ENCODE measurements around the gene LRMDA. TPM values are rescaled to one million over a fixed set of nuclear protein-coding genes. Genes with fewer than 3 reads are reported as not detected.

LRMDA gene
- total and polyA plus RNA-seq, 2 of the 4 experiments (the other 2 are of a cell fraction), result 0.07 TPM; not detected in 1

GRCh38 chr10:75475460-75476182 lies 44.2 kb downstream of the LRMDA start:
- H4K91ac ChIP-seq (ENCODE audit: insufficient read depth, low read depth, low read length), result no peak overlapping the region
- no peak overlapping the region for H3K14ac ChIP-seq (replicated peaks; ENCODE audit: low read depth, low read length)
- dilution Hi-C loops (cut with HindIII; ENCODE audit: low sequenced_read_pairs, unreplicated experiment) (no loop called here), intact Hi-C loops (cut with micrococcal nuclease) (no loop called here), in situ Hi-C loops (cut with MboI; ENCODE audit: low sequenced_read_pairs) (no loop called here)
- H4K20me1 ChIP-seq (ENCODE audit: insufficient read depth, low read length), result no peaks in the 10 kb centered on the region
- H2AK5ac ChIP-seq (ENCODE audit: low read depth, low read length), result no peak overlapping the region
- no peaks in the 10 kb centered on the region for H3K4me1 ChIP-seq (ENCODE audit: control insufficient read depth, insufficient read depth, low read length)
- ChIA-PET CTCF (no interaction called here), POLR2A (ENCODE audit: unreplicated experiment) (no interaction called here)
- H2AFZ ChIP-seq (replicated peaks; ENCODE audit: low read length, poor library complexity), result no peak overlapping the region
- BruUV-seq (replicated peaks), result no TSS peak
- H3K4ac ChIP-seq (ENCODE audit: low read depth, low read length), result no peak overlapping the region
- no peak overlapping the region for H2AK9ac ChIP-seq (replicated peaks; ENCODE audit: low read depth, low read length, poor library complexity)
- H3K23ac ChIP-seq (ENCODE audit: low read depth, low read length), result no peak overlapping the region
- no peak overlapping the region for H4K8ac ChIP-seq (ENCODE audit: low read depth in 2 of 2, low read length in 2 of 2)
- no peak for ATAC-seq (ENCODE audit: low read depth)
- no peak overlapping the region for H2BK20ac ChIP-seq (ENCODE audit: low read depth, low read length)
- no peaks in the 10 kb centered on the region for H3K9me1 ChIP-seq (ENCODE audit: insufficient read depth, low read length)
- no peak overlapping the region for H3K18ac ChIP-seq (ENCODE audit: low read depth, low read length)
- H2BK120ac ChIP-seq (ENCODE audit: low read depth, low read length), result no peak overlapping the region
- H2BK5ac ChIP-seq (ENCODE audit: low read depth, low read length, poor library complexity, severe bottlenecking), result no peak overlapping the region
- no peak overlapping the region for H3K56ac ChIP-seq (ENCODE audit: extremely low read depth, insufficient read depth, low read length)
- no peak overlapping the region for H3K9ac ChIP-seq (ENCODE audit: low read depth, low read length)
- TF ChIP-seq BHLHE40 (IDR thresholded peaks at IDR 0.05; ENCODE audit: low read depth, low read length) (no peak), NFE2L2 (IDR thresholded peaks at IDR 0.05; ENCODE audit: low read depth, low read length) (no peak), RFX5 (IDR thresholded peaks at IDR 0.05; ENCODE audit: low read depth, low read length) (no peak), RAD21 (IDR thresholded peaks at IDR 0.05; ENCODE audit: low read length) (no peak), USF2 (IDR thresholded peaks at IDR 0.05; ENCODE audit: low read depth, low read length) (no peak), POLR2A (IDR thresholded peaks at IDR 0.05; ENCODE audit: low read depth, low read length) (no peak), ELK1 (IDR thresholded peaks at IDR 0.05; ENCODE audit: borderline replicate concordance, low read depth, low read length) (no peak), CTCF (conservative IDR thresholded peaks at IDR 0.05; ENCODE audit: low read depth, low read length) (no peak), CEBPB (IDR thresholded peaks at IDR 0.05; ENCODE audit: low read depth, low read length) (no peak), MXI1 (IDR thresholded peaks at IDR 0.05; ENCODE audit: borderline replicate concordance, low read depth, low read length) (no peak), RCOR1 (IDR thresholded peaks at IDR 0.05; ENCODE audit: insufficient replicate concordance, low read length) (no peak), SMC3 (IDR thresholded peaks at IDR 0.05; ENCODE audit: low read depth, low read length) (no peak), CHD1 (IDR thresholded peaks at IDR 0.05; ENCODE audit: low read depth, low read length) (no peak), FOS (IDR thresholded peaks at IDR 0.05; ENCODE audit: low read depth, low read length) (no peak), MAFK (IDR thresholded peaks at IDR 0.05; ENCODE audit: low read depth, low read length) (no peak), MAZ (IDR thresholded peaks at IDR 0.05; ENCODE audit: borderline replicate concordance, low read depth, low read length) (no peak)
- H3K36me3 ChIP-seq (ENCODE audit: control insufficient read depth, insufficient read depth, low read length), result no peaks in the 10 kb centered on the region
- no peak overlapping the region for H3K4me2 ChIP-seq (ENCODE audit: low read depth, low read length)
- DNase-seq, result no peak
- H3K9me3 ChIP-seq (ENCODE audit: control insufficient read depth, insufficient read depth, low read length), result peaks cover 2% of the 10 kb centered on the region; the same call in 1 of the 2 replicates
- no peak overlapping the region for H3K4me3 ChIP-seq (ENCODE audit: insufficient read depth, low read depth, low read length)
- H2BK15ac ChIP-seq (ENCODE audit: low read depth, low read length), result no peak overlapping the region
- no CpG with 5 or more reads among the region's 7 CpGs for WGBS, 2 experiments (ENCODE audit: extremely low coverage in 2 of 2, insufficient read length in 1 of 2)
- no peak overlapping the region for H3K27ac ChIP-seq (ENCODE audit: insufficient read depth, low read length)
- peaks cover 23% of the 10 kb centered on the region; the same call in 1 of the 2 replicates for H3K27me3 ChIP-seq (ENCODE audit: control insufficient read depth, insufficient read depth, low read length)
- H3K79me1 ChIP-seq (ENCODE audit: low read depth in 1 of 2, low read length in 2 of 2), result no peaks in the 10 kb centered on the region
- H4K5ac ChIP-seq (ENCODE audit: low read depth, low read length), result no peak overlapping the region

Data from IMR-90 (cell line).